Activated CD8-positive, alpha-beta memory T cell treated with anti-CD3 and anti-CD28 coated beads for 1 hour (primary cell): ENCODE measurements around the gene PALS1.

Source experiments
- DNase-seq, 2 donors: peaks; one replicate each; pipeline ENCODE4 v3.0.0-alpha.2; 2020; ENCODE audit warnings: low read depth in 1 of 2; ENCODE audit errors: extremely low read depth in 1 of 2

PALS1 gene

GRCh38 chr14:67241411-67242167 lies at the start of gene PALS1:
TSS of gene PALS1 (plus strand) at chr14:67241435. CDS start at chr14:67279171, 37,736 bp downstream.
- peak; percentile 3 to 22 for DNase-seq

GRCh38 chr14:67191768-67192290 lies 49.4 kb upstream of the PALS1 start:
- no peak for DNase-seq

DNA sequence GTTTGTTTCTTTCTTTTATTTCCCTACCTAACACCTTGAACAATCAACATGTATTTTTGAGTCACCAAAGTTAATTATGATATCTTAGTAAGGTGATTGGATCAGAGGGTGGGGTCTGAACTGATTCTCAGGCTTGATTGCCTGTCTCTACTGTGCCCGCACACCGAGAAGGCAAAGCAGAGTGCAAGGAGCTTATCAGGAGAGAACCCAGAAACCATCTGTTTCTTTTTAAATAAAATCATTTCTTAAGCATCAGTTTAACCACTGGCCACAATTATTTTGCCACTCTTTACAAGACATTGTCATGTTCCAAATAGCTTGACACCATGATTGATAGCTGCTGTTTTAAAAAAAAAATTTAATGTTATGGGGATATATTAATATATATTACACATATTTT lies 48.9 kb upstream of the PALS1 start:
- DNase-seq = no peak

GRCh38 chr14:67195279-67195678 lies 46.0 kb upstream of the PALS1 start:
- DNase-seq = no peak

DNA sequence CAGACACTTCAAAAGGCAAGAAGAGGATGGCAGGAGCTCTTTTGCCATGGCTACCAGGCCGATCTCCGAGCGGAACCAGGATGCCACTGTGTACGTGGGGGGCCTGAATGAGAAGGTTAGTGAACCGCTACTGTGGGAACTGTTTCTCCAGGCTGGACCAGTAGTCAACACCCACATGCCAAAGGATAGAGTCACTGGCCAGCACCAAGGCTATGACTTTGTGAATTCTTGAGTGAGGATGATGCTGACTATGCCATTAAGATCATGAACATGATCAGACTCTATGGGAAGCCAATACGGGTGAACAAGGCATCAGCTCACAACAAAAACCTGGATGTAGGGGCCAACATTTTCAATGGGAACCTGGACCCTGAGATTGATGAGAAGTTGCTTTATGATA lies 42.2 kb upstream of the PALS1 start:
- no peak for DNase-seq

DNA sequence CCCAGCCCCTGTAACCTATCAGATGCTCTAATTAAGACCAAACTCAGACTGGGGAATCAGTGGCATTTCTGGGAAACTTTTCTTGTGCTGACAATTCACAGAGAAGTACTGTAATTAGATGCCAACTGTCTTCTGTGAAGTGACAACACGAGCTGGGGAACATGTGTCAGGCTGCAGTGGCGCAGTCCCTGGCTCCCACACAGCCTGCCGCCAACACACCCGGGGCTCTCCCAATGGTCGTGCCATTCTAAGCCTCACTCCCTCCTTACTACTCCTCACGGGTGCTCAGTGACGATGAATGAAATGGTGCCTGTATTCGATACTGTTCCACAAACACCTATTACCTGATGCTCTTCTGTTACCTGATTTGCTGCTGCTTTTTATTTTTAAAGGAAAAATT lies 33.4 kb upstream of the PALS1 start:
- no peak for DNase-seq

GRCh38 chr14:67218126-67218525 lies 23.1 kb upstream of the PALS1 start:
- no peak for DNase-seq

DNA sequence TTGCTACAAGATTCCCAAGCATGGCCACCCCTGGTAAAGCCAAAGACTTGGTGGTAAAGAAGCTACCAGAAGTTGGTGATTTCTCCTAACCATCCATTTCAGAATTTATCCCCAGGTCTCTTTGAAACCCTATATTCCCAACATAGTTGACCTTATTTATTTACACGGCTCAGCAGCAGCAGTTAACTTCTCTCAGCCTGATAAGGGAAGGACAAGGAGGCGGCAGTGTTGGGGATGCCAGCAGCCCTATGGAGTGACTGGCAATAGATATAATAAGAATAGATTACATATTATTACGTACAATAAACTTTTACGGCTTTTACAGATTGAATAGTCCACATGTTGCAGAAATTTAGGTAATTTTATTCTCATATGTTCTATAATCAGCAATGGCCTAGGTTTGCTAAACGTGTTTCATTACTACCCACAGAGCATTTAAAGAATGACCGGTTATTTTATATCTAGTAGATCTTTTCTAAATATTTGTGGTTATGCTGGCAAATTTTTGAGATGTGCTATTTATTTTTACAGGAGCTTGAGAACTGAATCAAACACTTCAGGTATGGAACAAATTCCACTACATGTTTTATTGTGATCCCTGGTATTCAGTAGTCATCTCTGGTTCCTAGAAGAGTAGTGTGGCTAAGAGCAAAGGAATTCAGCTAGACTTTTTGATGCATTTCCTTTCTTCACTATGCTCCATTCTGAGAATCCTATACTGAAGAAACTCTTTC lies 19.8 kb upstream of the PALS1 start:
- DNase-seq = no peak

DNA sequence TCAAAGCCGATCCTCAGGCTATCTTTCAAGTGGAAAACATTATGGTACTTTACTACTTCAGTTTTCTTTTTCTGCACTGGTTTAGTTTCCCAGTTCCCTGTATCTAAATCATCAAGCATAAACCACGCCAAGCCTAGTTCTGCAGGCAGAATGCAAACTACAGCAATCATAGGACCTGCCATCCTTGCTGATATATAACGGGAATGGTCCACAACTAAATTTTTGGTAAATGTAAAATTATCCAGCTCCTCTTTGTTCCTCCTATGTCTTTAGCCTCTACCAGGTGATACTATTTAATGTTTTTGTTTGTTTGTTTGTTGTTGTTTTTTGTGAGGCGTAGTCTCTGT lies 19.3 kb upstream of the PALS1 start:
- DNase-seq = no peak

DNA sequence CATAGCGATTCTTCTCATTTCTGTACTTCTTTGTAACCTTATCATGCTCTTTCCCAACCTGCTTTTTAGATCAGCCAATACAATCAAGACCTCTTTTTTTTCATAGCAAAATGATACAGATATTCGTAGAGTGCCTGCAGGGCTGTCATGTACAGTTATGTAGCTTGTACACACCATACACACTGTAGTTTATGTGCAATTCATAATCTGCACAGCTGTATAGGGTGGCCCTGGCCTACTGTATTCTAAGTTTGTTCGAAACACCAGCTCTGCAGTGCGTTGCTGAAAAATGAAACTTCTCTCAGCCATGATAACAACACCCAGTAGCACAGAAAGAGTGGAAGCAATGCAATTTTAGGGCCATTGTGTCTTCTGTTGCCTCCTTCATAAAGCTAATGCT lies 15.7 kb upstream of the PALS1 start:
- no peak for DNase-seq

DNA sequence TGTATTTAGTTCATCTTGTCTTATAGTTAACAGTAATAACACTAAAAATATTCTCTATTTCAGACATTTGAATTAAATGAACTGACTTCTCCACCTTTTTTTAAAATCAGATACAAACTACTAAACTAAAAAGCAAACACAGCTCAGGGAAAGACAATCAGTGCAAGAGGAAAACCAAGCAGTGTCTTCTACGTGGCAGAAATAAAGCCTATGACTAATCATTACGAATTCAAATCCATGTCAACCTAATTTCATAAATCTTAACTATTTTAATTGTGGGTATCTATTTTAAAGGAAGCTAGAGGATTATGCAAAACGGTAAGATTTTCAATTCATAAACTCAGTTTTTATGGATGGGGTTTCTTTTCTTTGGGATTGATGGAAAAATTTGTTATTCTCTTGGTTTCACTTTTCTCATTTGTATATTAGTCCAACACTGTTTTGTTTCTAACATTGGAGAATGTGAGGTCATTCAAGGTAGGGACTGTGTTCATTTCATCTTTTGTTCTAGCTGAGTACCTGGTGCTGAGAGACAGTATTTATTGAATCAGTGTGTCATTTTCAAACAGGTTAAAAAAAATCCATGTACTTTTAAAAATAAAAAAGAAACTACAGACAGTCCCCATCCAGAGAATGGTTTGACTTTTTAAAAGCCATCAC lies 12.8 kb upstream of the PALS1 start:
- no peak for DNase-seq

- DNase-seq = no peak
These were observed 9.2 kb upstream of the PALS1 start for GRCh38 chr14:67232066-67232465.

DNA sequence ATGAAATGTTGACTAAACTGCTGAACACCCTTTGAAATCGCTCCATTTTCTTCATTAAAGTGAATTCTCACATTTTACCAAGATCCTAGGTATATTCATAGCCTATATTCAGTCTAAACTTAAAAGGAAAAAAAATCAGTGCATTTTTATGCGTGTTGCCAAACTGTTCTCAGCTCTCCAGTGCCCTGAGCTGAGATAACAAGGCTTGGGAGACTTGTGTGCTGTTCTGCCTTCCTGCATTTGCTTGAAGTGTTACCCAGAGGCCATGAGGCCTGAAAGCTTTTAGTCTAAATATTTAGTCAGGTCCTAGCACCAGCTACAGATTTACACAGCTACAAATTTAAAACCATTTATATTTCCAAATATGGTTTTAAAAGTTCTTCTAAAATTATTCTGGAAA lies 8.6 kb upstream of the PALS1 start:
- no peak for DNase-seq

- no peak for DNase-seq
These were observed 3.6 kb upstream of the PALS1 start for GRCh38 chr14:67237591-67237990.

DNA sequence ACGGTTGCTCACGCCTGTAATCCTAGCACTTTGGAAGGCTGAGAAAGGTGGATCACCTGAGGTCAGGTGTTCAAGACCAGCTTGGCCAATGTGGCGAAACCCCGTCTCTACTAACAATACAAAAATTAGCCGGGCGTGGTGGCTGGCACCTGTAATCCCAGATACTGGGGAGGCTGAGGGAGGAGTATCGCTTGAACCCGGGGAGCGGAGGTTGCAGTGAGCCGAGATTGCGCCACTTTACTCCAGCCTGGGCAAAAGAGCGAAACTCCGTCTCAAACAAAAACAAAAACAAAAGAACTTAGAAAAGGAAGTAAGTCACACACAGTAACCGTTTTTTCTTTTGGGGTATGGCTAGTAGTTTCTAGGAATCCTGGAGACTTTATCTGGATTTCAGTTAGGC lies 1.7 kb upstream of the PALS1 start:
- no peak for DNase-seq

- peak in 1 of 2 donors; percentile 5 for DNase-seq
These were observed 885 bp upstream of the PALS1 start for GRCh38 chr14:67240168-67240932.

DNA sequence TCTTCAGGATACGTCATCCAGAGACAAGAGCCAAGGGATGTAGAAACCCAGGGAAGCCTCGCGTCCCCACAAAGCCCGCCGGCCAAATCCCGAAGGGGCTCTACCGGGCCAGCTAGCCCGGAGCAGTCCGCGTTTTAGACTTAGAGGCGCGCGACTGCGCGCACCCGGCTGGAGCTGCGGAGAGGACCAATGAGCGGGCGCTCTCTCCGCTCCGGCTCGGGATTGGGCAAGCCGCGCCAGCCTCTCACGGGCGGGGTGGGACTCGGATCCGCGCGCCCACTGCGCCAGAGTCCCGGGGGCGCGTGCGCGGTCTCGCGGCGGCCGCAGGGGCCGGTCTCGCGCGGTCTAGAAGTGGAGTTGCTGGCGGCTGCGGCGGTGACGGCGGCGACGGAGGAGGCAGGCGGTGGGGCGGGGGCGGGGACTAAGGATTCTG lies 241 bp upstream of the PALS1 start:
- DNase-seq = peak; percentile 75 to 86

DNA sequence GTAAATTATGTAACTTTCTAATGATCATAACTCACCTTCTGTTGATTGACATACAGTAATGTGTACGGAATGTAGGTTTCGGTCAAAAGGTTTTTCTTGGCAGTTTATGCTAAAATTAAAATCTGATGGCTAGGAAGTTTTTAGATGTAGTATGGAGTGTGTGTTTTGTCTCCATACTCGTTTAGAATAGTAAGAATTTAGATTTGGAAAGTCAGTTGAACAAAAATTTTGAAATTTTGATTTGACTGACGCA lies 859 bp downstream of the PALS1 start:
- DNase-seq = no peak

DNA sequence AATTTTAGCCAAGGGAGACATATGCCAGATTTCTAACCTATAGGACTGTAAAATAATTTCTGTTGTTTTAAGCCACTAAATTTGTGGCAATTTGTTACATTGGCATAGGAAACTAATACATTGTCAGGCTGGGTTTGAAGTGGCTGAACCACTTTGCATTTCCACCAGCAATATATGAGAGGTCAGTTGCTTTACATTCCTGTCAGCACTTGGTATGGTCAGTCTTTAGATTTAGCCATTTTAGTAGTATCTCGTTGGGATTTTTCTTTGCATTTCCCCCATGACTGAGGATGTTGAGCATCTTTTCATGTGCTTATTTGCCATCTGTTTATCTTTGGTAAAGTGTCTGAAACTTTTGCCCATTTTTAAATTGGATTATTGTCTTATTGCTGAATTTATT lies 3.9 kb downstream of the PALS1 start:
- no peak for DNase-seq

DNA sequence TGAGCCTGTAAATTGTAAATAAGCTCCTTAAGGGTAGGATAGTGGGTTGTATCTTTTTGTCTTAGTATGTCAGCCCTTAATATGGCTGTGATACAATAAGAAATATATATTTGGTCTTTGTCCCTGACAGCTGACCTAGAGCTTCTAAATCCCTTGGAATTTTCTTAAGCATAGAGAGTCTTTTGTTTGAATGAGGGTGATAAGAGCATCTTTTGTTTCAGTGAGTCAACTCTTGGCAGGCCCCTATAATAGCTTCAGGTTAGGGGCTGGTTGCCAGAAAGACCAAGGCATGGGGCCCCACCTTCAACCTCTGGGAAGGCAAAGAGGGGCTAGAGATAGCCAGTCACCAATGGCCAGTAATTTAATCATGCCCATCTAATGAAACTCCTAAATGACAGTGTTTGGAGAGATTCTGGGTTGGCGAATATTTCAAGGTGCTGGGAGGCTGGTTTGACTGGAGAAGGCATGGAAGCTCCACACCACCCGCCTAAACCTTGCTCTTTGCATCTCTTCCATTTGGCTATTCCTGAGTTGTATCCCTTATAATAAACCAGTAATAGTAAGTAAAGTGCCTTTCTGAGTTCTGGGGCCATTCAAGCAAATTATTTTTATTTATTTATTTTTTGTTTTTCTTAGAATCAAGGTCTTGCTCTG lies 10.5 kb downstream of the PALS1 start:
- no peak for DNase-seq
